Transverse colon (tissue), 4 donors: ENCODE results near the gene PCIF1. TPM values are rescaled to one million over a fixed set of nuclear protein-coding genes. Genes with fewer than 3 reads are reported as not detected.
A peak's percentile ranks its signal among the peaks of the same experiment; 100 is the strongest.
"Not testable (repeated sequence)": the region's sequence is repeated elsewhere in the genome, so short reads cannot be mapped to it uniquely, and the experiment has no call there.

Experiments
- DNase-seq: peaks from one replicate; pipeline ENCODE4 v3.0.0-alpha.2; 2019
- H3K27ac ChIP-seq, 4 donors: fragments of 200-600 bp; sonication (generic); 2 replicates each; pipeline ENCODE4 v1.5.1; 2016 to 2018; ENCODE audit warnings: inconsistent platforms in 4 of 4
- H3K27me3 ChIP-seq: fragments of 200-600 bp; sonication (generic); 2 replicates; pipeline ENCODE4 v1.5.1; 2017; ENCODE audit warnings: inconsistent platforms
- H3K36me3 ChIP-seq, 4 donors: fragments of 200-600 bp; sonication (generic); 2 replicates each; pipeline ENCODE4 v1.5.1; 2017 to 2019; ENCODE audit warnings: inconsistent platforms in 4 of 4
- H3K4me1 ChIP-seq, 4 donors: fragments of 200-600 bp; sonication (generic); 2 replicates each; pipeline ENCODE4 v1.5.1; 2017 to 2020; ENCODE audit warnings: inconsistent platforms in 4 of 4
- H3K4me3 ChIP-seq, 4 donors: fragments of 200-600 bp; sonication (generic); 1 replicate in 1 of 4; 2 replicates in 3 of 4; pipeline versions ENCODE4 v1.5.1 to v1.6.1; 2017 to 2019; ENCODE audit warnings: inconsistent platforms in 4 of 4
- H3K9me3 ChIP-seq, 2 donors: fragments of 200-600 bp; sonication (generic); 2 replicates each; pipeline ENCODE4 v1.5.1; 2017 to 2019; ENCODE audit warnings: inconsistent platforms in 2 of 2
- EP300 ChIP-seq: sonication (generic); formaldehyde crosslinking; IDR thresholded peaks from one replicate; pipeline ENCODE4 v1.6.1; 2017; ENCODE audit warnings: antibody characterized with exemption, low read depth
- POLR2A ChIP-seq: fragments of 450-650 bp; IDR thresholded peaks from one replicate; pipeline ENCODE4 v1.6.1; 2016; ENCODE audit warnings: antibody characterized with exemption, mild to moderate bottlenecking, moderate library complexity
- POLR2AphosphoS5 ChIP-seq, 3 donors: sonication (generic); formaldehyde crosslinking; IDR thresholded peaks; one replicate each; pipeline ENCODE4 v1.6.1; 2016; ENCODE audit warnings: antibody characterized with exemption in 3 of 3
- WGBS, 2 donors: methylation state at CpG; one replicate each; pipeline ENCODE4 v1.1.5; 2018; ENCODE audit warnings: low coverage in 1 of 2; 5-methylcytosine and 5-hydroxymethylcytosine counted together
- in situ Hi-C, 4 donors: fragments of 200-750 bp; cut with MboI; loops; one replicate each; pipeline versions ENCODE4 v1.15.0 to v1.15.1; 2017; ENCODE audit warnings: low sequenced_read_pairs in 3 of 4, low pct_ligation_motif_present in 1 of 4, low pct_unique_long_range_greater_than_20kb in 1 of 4
- intact Hi-C: fragments of 100-400 bp; cut with DNase I; formaldehyde crosslinking; loops from one replicate; pipeline ENCODE4 v1.15.1; 2023; ENCODE audit warnings: low total_unique reads
- total RNA-seq, 4 donors: library from RNA; depleted of rRNA; stranded (reverse); fragments of >200 nt; gene quantifications; one replicate each; pipeline ENCODE4 v1.1.0, GENCODE V29; 2016
- TF ChIP-seq, protein P1 (sequence below), 5 experiments: fragments of 200-600 bp in 3 of 5; fragments of 450-650 bp in 2 of 5; sonication (generic) in 3 of 5; IDR thresholded peaks; 1 replicate in 2 of 5; 2 replicates in 3 of 5; pipeline ENCODE4 v1.5.1; 2016 to 2017; ENCODE audit warnings: antibody characterized with exemption in 5 of 5, inconsistent platforms in 3 of 5, mild to moderate bottlenecking in 2 of 5, moderate library complexity in 1 of 5

Gene PCIF1
- total RNA-seq, 4 donors from 2014 or later: 23.5 to 52.0 (median 32.0) TPM

DNA sequence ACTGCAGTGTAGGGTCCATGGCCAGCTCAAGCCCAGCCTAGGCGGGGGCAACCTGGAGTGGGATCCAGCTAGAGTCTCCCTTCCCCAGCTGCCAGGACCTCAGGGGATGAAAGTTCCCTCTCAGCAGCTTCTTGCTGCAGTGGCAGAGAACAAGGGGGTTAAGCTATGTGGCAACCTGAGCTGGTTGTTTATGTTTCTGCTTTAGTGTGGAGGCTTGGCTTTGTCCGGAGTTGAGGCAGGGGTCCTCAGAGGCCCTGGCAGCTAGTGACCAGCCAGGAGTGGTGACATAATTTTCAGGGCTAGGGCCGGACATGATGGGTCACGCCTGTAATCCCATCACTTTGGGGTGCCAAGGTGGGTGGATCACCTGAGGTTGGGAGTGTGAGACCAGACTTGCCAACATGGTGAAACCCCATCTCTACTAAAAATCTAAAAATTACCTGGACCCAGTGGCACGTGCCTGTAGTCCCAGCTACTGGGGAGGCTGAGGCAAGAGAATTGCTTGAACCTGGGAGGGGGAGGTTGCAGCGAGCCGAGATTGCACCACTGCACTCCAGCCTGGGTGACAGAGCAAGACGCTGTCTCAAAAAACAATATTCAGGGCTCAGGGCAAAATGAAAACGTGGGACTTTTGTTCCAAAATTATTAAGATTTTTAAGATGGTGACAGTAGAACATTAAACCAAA is 8.5 kb upstream of the PCIF1 start:
- TF ChIP-seq EP300 (no peak), POLR2A (no peak), POLR2AphosphoS5 (IDR thresholded peaks at IDR 0.05) (no peak)
- TF ChIP-seq, protein P1, sequence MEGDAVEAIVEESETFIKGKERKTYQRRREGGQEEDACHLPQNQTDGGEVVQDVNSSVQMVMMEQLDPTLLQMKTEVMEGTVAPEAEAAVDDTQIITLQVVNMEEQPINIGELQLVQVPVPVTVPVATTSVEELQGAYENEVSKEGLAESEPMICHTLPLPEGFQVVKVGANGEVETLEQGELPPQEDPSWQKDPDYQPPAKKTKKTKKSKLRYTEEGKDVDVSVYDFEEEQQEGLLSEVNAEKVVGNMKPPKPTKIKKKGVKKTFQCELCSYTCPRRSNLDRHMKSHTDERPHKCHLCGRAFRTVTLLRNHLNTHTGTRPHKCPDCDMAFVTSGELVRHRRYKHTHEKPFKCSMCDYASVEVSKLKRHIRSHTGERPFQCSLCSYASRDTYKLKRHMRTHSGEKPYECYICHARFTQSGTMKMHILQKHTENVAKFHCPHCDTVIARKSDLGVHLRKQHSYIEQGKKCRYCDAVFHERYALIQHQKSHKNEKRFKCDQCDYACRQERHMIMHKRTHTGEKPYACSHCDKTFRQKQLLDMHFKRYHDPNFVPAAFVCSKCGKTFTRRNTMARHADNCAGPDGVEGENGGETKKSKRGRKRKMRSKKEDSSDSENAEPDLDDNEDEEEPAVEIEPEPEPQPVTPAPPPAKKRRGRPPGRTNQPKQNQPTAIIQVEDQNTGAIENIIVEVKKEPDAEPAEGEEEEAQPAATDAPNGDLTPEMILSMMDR (IDR thresholded peaks at IDR 0.05): no peak
- in situ Hi-C loops (no loop called here), intact Hi-C loops (no loop called here)
- peak overlapping the region in 1 of 4 donors; percentile 62 for H3K27ac ChIP-seq
- no peaks in the 10 kb centered on the region for H3K36me3 ChIP-seq
- H3K9me3 ChIP-seq: no peaks in the 10 kb centered on the region
- peaks cover 0 to 14% (median 6%) of the 10 kb centered on the region in 4 donors for H3K4me1 ChIP-seq
- H3K27me3 ChIP-seq: no peaks in the 10 kb centered on the region
- WGBS, 2 donors: 56 to 78% methylated on average over 4 to 9 of the region's 9 CpGs
- H3K4me3 ChIP-seq: no peak overlapping the region
- no peak for DNase-seq

DNA sequence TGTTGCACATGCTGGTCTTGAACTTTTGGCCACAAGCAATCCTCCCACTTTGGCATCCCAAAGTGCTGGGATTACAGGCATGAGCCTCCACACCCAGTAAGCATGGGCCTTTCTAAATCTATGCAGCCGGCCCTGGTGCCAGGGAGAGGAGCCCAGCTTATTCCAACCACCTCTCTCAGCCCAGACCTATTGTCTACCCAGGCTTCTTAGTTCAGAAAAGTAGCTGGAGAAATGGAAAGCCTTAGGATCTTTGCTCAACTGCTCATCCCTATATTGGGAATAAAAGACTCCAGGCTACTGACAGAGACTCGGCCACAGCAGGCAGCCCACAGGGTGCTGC is 7.8 kb upstream of the PCIF1 start:
- intact Hi-C loops: no loop called here

DNA sequence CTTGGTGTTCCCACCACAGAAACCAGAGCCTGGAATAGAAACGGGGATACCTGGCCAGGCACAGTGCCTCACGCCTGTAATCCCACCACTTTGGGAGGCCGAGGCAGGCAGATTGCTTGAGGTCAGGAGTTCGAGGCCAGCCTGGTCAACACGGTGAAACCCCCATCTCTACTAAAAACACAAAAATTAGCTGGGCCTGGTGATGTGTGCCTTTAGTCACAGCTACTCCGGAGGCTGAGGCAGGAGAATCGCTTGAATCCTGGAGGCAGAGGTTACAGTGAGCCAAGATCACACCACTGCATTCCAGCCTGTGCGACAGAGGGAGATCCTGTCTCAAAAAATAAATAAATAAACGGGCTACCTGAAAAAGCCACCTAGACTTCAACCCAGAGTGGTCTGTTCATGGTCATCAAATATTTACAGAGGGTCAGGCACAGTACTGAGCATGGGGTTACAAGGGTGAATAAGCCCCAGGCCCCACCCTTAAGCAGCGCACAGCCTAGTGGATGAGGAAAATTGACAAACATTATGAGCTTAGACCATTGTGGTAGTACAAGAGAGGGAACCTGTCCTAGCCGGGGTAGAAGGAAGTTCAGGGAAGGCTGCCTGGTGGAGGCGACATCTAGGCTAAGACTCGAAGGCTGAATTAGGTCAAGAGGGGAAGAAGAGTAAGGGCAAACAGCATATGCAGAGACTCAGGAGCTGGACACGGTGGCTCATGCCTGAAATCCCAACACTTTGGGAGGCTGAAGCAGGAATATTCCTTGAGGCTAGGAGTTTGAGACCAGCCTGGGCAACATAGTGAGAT is 7.2 kb upstream of the PCIF1 start:
- H3K27ac ChIP-seq: no peak overlapping the region
- in situ Hi-C loops: no loop called here
- H3K4me3 ChIP-seq: no peak overlapping the region
- no peak for DNase-seq
- no peaks in the 10 kb centered on the region for H3K27me3 ChIP-seq
- 76 to 83% methylated on average over 12 to 14 of the region's 14 CpGs for WGBS, 2 donors
- no peaks in the 10 kb centered on the region for H3K36me3 ChIP-seq
- TF ChIP-seq POLR2AphosphoS5 (IDR thresholded peaks at IDR 0.05) (no peak), POLR2A (no peak), EP300 (no peak)
- TF ChIP-seq, protein P1 (IDR thresholded peaks at IDR 0.05): no peak
- intact Hi-C loops: no loop called here
- H3K9me3 ChIP-seq: no peaks in the 10 kb centered on the region
- peaks cover 0 to 14% (median 6%) of the 10 kb centered on the region in 4 donors for H3K4me1 ChIP-seq

More for the DNA sequence above, 7.8 kb upstream of the PCIF1 start:
- Histone ChIP-seq H3K4me1 (peaks cover 0 to 14% (median 6%) of the 10 kb centered on the region in 4 donors), H3K36me3 (no peaks in the 10 kb centered on the region), H3K4me3 (no peak overlapping the region), H3K27ac (no peak overlapping the region), H3K27me3 (no peaks in the 10 kb centered on the region), H3K9me3 (no peaks in the 10 kb centered on the region)
- DNase-seq: no peak
- 70% methylated on average over 2 of the region's 2 CpGs; no CpG with 5 or more reads in 1 of the 2 donors for WGBS, 2 donors
- no peak for TF ChIP-seq EP300
- TF ChIP-seq POLR2AphosphoS5 (IDR thresholded peaks at IDR 0.05): no peak
- no peak for TF ChIP-seq POLR2A
- TF ChIP-seq, protein P1 (IDR thresholded peaks at IDR 0.05): no peak
- in situ Hi-C loops: no loop called here

GRCh38 chr20:45931680-45932079 is 2.8 kb upstream of the PCIF1 start:
- WGBS, 2 donors: 92% methylated on average over 17 of the region's 17 CpGs; no CpG with 5 or more reads in 1 of the 2 donors
- H3K4me3 ChIP-seq, DNase-seq, H3K9me3 ChIP-seq, H3K27me3 ChIP-seq, in situ Hi-C loops, H3K27ac ChIP-seq, H3K36me3 ChIP-seq, intact Hi-C loops: not testable (repeated sequence)
- peaks cover 7 to 21% (median 9%) of the 10 kb centered on the region in 4 donors for H3K4me1 ChIP-seq
